Chondrocyte (in vitro differentiated cells): Measurements from ENCODE around the gene FNDC3A. TPM values are rescaled to one million over a fixed set of nuclear protein-coding genes. Genes with fewer than 3 reads are reported as not detected.

ENCODE experiments used
- DNase-seq: peaks from one replicate; pipeline ENCODE4 v3.0.0; 2021; ENCODE audit warnings: mixed read lengths, low spot score
- H3K27ac Mint-ChIP-seq: one replicate; pipeline ENCODE4 v1.8.0; 2021; ENCODE audit warnings: mild to moderate bottlenecking, moderate library complexity, mixed read lengths; ENCODE audit not compliant: unreplicated experiment
- H3K27me3 Mint-ChIP-seq: 2 replicates; pipeline ENCODE4 v1.8.0; 2021; ENCODE audit warnings: low read depth, mixed read lengths
- H3K36me3 Mint-ChIP-seq: 2 replicates; pipeline ENCODE4 v1.8.0; 2021; ENCODE audit warnings: low read depth, mixed read lengths
- H3K4me1 Mint-ChIP-seq: 2 replicates; pipeline ENCODE4 v1.8.0; 2021; ENCODE audit warnings: low read depth, mild to moderate bottlenecking, mixed read lengths
- H3K4me3 Mint-ChIP-seq: one replicate; pipeline ENCODE4 v1.8.0; 2021; ENCODE audit warnings: mild to moderate bottlenecking, moderate library complexity, mixed read lengths; ENCODE audit not compliant: unreplicated experiment
- H3K9me3 Mint-ChIP-seq: 2 replicates; pipeline ENCODE4 v1.8.0; 2021; ENCODE audit warnings: low read depth, mixed read lengths
- total RNA-seq: library from RNA; stranded (reverse); gene quantifications from 3 replicates; pipeline ENCODE4 v1.2.1, GENCODE V29; 2021
- TF ChIP-seq, protein P1 (sequence below): fragments of 200-600 bp; sonication (generic); IDR thresholded peaks from 2 replicates; pipeline ENCODE4 v1.5.0; 2021; ENCODE audit warnings: antibody characterized with exemption, mild to moderate bottlenecking, moderate library complexity

Gene FNDC3A
- total RNA-seq, 1 donor from 2014 or later = 34.3 TPM

DNA sequence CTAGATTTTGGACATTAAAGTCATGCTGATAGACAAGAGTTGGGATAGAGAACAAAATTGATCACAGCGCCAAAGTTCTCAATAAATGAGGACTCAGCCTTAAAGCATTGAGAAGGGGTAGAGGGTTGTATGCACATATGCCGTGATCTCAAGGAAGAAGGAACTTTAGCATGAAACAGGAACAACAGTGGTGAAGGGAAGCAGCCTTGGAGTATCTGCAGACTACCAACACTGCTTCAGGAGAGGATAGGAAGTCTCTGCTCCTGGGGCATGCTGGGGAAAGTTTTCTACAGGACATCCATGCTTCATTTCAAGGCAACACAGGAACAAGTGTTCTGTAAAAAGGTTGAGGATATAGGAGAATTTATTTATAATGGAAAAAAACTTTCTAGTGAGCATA is 132.5 kb downstream of the FNDC3A start:
- Mint-ChIP-seq H3K36me3 (no peaks in the 10 kb centered on the region), H3K27me3 (no peaks in the 10 kb centered on the region), H3K4me3 (no peak overlapping the region), H3K4me1 (peaks cover 17% of the 10 kb centered on the region), H3K27ac (no peak overlapping the region), H3K9me3 (no peaks in the 10 kb centered on the region)
- TF ChIP-seq, protein P1, sequence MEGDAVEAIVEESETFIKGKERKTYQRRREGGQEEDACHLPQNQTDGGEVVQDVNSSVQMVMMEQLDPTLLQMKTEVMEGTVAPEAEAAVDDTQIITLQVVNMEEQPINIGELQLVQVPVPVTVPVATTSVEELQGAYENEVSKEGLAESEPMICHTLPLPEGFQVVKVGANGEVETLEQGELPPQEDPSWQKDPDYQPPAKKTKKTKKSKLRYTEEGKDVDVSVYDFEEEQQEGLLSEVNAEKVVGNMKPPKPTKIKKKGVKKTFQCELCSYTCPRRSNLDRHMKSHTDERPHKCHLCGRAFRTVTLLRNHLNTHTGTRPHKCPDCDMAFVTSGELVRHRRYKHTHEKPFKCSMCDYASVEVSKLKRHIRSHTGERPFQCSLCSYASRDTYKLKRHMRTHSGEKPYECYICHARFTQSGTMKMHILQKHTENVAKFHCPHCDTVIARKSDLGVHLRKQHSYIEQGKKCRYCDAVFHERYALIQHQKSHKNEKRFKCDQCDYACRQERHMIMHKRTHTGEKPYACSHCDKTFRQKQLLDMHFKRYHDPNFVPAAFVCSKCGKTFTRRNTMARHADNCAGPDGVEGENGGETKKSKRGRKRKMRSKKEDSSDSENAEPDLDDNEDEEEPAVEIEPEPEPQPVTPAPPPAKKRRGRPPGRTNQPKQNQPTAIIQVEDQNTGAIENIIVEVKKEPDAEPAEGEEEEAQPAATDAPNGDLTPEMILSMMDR = no peak
- no peak for DNase-seq

DNA sequence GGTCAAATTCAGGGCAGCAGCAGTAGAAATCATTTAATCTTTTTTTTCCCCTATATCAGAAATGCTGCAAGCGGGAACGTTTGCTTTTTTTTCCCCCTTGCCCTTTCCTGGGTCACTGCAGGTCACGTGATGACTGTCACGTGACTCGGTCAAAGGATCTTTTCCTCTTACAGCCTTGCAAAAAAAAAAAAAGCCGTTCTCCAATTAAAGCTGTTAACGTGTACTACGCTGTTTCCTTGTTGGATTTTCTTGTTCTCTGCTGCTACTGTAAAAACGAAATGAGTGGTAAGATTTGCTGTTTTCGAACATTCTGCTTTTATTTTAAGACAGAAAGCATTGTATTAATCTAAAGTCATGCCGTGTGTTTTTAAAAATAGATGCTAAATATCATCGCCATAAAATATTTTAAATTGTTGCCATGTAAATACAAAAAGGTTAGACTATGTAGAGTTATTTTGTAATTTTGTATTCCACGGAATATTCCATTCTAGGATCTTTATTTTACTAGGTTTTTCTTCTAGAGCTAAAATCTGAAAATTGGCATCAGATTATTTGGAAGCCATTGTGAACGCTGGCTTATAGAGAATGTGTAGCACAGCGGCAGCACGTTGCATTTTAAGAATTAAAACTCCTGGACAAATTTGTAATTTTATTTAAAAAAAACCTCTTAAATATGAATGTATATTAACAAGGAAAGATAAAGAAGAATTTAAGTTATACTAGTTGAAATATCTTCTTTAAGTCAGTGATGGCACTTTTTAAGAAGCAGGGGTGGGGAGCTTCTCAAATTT is 134.6 kb downstream of the FNDC3A start:
- no peak for DNase-seq
- no peaks in the 10 kb centered on the region for H3K9me3 Mint-ChIP-seq
- H3K27ac Mint-ChIP-seq = peak overlapping the region; percentile 85
- no peaks in the 10 kb centered on the region for H3K27me3 Mint-ChIP-seq
- TF ChIP-seq, protein P1 = peak; percentile 11
- H3K4me3 Mint-ChIP-seq = peak overlapping the region; percentile 76
- peaks cover 2% of the 10 kb centered on the region for H3K36me3 Mint-ChIP-seq
- H3K4me1 Mint-ChIP-seq = peaks cover 27% of the 10 kb centered on the region

DNA sequence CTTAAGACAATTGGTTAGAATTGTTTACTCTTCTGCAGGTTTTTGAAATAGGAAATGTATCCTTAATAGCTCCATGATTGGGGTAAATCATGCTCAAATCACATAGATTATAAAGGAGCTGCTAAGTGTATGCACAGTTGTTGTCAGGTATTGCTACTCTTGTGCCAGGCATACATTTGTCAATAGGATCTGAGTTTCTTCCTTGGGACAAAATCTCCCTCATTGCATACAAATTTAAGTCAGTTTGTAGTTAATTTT is 135.1 kb downstream of the FNDC3A start:
- peak overlapping the region; percentile 76 for H3K4me3 Mint-ChIP-seq
- H3K27me3 Mint-ChIP-seq = no peaks in the 10 kb centered on the region
- peaks cover 6% of the 10 kb centered on the region for H3K36me3 Mint-ChIP-seq
- no peak for DNase-seq
- peak overlapping the region; percentile 85 for H3K27ac Mint-ChIP-seq
- no peaks in the 10 kb centered on the region for H3K9me3 Mint-ChIP-seq
- TF ChIP-seq, protein P1 = no peak
- peaks cover 27% of the 10 kb centered on the region for H3K4me1 Mint-ChIP-seq

DNA sequence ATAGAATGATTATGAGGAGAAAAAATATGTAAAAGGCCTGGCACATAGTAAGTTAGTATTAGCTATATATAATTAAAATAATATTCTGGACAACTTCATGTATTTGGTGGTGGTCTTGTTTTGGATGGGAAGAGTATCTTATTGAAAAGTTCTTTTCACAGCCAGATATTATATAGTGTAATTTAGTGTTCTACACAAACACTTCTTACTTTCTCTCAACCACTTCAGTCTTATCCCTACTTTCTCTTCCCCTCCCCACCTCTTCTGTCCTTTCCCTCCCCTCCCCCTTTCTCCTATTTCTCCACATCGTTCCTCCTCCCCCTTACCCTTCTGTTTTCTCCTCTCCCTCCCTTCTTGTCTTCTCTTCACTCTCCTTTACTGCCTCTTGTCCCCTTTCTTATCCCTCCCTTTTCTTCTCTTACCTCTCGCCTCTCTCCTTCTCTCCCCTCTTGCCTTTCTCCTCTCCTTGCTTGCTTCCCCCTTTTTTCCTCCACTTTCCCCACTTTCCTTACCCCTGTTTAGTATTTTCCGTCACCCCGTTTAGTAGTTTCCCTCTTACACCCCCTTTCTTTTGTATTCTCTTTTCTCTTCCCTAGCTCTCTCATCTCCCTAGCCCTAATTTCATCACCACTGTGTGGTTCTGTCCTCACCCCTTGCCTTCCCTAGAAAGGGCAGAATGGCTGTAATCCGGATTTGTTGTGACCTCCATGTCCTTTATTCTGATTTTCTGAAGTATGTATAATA is 137.2 kb downstream of the FNDC3A start:
- Mint-ChIP-seq H3K4me1 (peaks cover 27% of the 10 kb centered on the region), H3K27ac (peak overlapping the region; percentile 61), H3K4me3 (no peak overlapping the region), H3K27me3 (no peaks in the 10 kb centered on the region), H3K36me3 (peaks cover 9% of the 10 kb centered on the region), H3K9me3 (no peaks in the 10 kb centered on the region)
- DNase-seq = no peak
- TF ChIP-seq, protein P1 = no peak

DNA sequence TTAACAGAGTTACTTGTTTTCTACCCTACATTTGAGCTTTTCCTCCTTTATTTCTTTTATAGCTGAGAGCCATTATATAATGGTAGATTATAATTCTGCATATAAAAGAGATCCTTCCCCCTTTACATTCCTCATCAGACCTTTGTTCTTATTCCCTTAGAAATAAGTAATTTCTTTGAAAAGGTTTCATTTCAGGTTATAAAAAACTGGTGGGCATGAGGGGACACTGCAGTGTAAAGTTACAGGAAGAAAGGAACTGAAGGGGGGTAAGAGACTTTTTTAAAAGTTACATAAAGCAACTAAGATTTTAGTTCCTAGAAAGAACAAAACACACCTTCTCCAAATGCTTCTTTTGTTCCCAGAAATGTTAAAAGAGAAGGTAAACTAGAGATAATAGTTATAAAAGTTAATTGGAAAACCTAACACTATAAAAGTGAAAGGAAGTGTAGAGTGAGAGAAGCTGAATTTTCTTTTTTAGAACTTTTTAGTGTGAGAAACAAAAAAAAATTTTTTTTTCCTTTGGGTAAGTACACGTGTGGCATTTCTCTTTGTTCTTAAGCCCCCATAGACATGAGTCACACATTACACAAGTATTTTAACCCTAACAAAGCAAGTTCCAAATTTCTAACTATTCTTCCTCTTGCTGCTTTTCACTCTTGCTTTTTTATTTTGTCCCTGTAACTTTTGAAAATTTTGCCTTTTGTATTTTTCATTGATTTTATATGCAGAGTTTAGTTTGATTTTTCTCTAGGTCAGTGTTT is 138.0 kb downstream of the FNDC3A start:
- no peaks in the 10 kb centered on the region for H3K9me3 Mint-ChIP-seq
- no peak overlapping the region for H3K4me3 Mint-ChIP-seq
- peaks cover 9% of the 10 kb centered on the region for H3K36me3 Mint-ChIP-seq
- no peak for DNase-seq
- H3K27ac Mint-ChIP-seq = peak overlapping the region; percentile 11
- TF ChIP-seq, protein P1 = no peak
- no peaks in the 10 kb centered on the region for H3K27me3 Mint-ChIP-seq
- peaks cover 27% of the 10 kb centered on the region for H3K4me1 Mint-ChIP-seq
